Measurements from ENCODE around the gene CTBP2. TPM values are rescaled to one million over a fixed set of nuclear protein-coding genes. Genes with fewer than 3 reads are reported as not detected.

Gene CTBP2
- total RNA-seq, 6 experiments from 2014 or later = 3.2 to 8.2 (median 5.4) TPM

- DNase-seq (peak in 2 of 3 donors; percentile 40 to 44), ATAC-seq (peak in 1 of 4 donors; percentile 19)
- 89% methylated on average over 3 of the region's 11 CpGs for WGBS (ENCODE audit: insufficient coverage, low coverage, low lambda C conversion rate, missing lambda C conversion rate)
- intact Hi-C loops (cut with DNase I) = loop anchor here in 1 of 2 donors (10.0 kb wide), 1 partner anchor 59 kb away; no protein-coding TSS in a partner anchor
- Histone ChIP-seq H3K27ac (no peak overlapping the region), H3K4me3 (no peak overlapping the region), H3K9me3 (no peaks in the 10 kb centered on the region), H3K27me3 (no peaks in the 10 kb centered on the region), H3K36me3 (peaks cover 0 to 11% (median 3%) of the 10 kb centered on the region in 4 donors), H3K4me1 (no peaks in the 10 kb centered on the region)
- TF ChIP-seq POLR2A (IDR thresholded peaks at IDR 0.05) (no peak), CTCF (IDR thresholded peaks at IDR 0.05) (no peak)
Measured at GRCh38 chr10:124995605-124996004, 164.8 kb downstream of the CTBP2 start.

DNA sequence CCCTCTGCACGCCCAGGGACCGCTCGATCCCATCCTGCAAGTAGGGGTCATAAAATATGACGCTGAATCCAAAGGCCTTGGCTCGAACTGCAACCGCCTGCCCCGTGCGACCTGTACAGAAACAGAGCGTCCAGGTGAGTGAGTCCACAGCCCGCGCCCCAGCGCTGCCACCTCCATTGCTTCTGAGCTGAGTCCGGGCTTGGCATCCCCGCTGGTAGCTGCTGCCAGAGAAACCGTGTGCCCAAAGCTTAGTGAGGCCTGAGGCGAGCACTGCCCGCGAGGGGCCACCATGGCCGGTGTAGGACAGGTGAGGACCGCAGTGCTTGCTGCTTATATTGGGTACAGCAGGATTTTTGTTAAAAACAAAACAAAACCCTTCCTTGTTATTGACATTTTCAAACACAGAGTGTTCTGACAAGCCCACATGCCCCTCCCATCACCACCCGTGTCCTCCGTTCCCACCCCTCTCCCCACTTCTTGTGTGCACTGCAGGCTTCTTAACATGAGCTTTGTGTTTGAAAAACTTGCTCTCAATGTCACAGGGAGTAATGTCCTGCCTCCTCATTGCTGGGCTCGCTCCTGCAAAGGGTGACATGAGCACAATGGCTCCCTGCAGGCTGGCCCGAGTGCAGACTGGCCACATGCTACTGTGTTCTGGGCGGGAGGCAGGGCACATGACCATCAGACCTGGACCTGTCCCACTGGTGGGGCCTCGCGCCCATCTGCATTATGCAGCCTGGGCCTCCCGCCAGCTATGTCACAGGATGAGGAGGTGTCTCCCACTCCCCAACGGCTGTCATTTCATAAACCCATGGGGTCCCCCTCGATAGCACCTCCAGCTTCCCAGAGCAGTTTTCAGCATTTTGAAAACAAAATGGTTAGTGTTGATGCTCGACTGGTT, 165.5 kb downstream of the CTBP2 start:
- H3K36me3 ChIP-seq = peaks cover 0 to 13% (median 3%) of the 10 kb centered on the region in 4 donors
- 79% methylated on average over 7 of the region's 31 CpGs for WGBS (ENCODE audit: insufficient coverage, low coverage, low lambda C conversion rate, missing lambda C conversion rate)

GRCh38 chr10:124993736-124994451, 166.5 kb downstream of the CTBP2 start:
- Histone ChIP-seq H3K4me3 (no peak overlapping the region), H3K27me3 (no peaks in the 10 kb centered on the region), H3K36me3 (peaks cover 0 to 15% (median 3%) of the 10 kb centered on the region in 4 donors), H3K9me3 (no peaks in the 10 kb centered on the region), H3K4me1 (no peaks in the 10 kb centered on the region), H3K27ac (no peak overlapping the region)
- WGBS (ENCODE audit: insufficient coverage, low coverage, low lambda C conversion rate, missing lambda C conversion rate) = 76% methylated on average over 8 of the region's 21 CpGs
- TF ChIP-seq CTCF (IDR thresholded peaks at IDR 0.05) (no peak), POLR2A (IDR thresholded peaks at IDR 0.05) (no peak)
- ATAC-seq = no peak
- intact Hi-C loops (cut with DNase I) = loop anchor here in 1 of 2 donors (10.0 kb wide), 1 partner anchor 61 kb away; no protein-coding TSS in a partner anchor
- peak in 2 of 3 donors; percentile 45 to 53 for DNase-seq

More for the DNA sequence above, 165.5 kb downstream of the CTBP2 start:
- no peaks in the 10 kb centered on the region for H3K9me3 ChIP-seq
- ATAC-seq (peak in 1 of 4 donors; percentile 16), DNase-seq (peak in 2 of 3 donors; percentile 47 to 55)
- H3K4me1 ChIP-seq = no peaks in the 10 kb centered on the region
- no peak for TF ChIP-seq POLR2A (IDR thresholded peaks at IDR 0.05)
- TF ChIP-seq CTCF (IDR thresholded peaks at IDR 0.05) = no peak
- intact Hi-C loops (cut with DNase I) = loop anchor here in 1 of 2 donors (10.0 kb wide), 1 partner anchor 60 kb away; no protein-coding TSS in a partner anchor
- no peak overlapping the region for H3K27ac ChIP-seq
- H3K27me3 ChIP-seq = no peaks in the 10 kb centered on the region
- no peak overlapping the region for H3K4me3 ChIP-seq

- H3K9me3 ChIP-seq = no peaks in the 10 kb centered on the region
- whole genome bisulfite sequencing (ENCODE audit: insufficient coverage, low coverage, low lambda C conversion rate, missing lambda C conversion rate) = 79% methylated on average over 3 of the region's 4 CpGs
- H3K36me3 ChIP-seq = peaks cover 0 to 15% (median 3%) of the 10 kb centered on the region in 4 donors
- no peak overlapping the region for H3K27ac ChIP-seq
- intact Hi-C loops (cut with DNase I) = loop anchor here in 1 of 2 donors (10.0 kb wide), 1 partner anchor 61 kb away; no protein-coding TSS in a partner anchor
- no peak overlapping the region for H3K4me3 ChIP-seq
- no peak for ATAC-seq
- peaks cover 0 to 1% (median 0%) of the 10 kb centered on the region in 4 donors for H3K4me1 ChIP-seq
- no peaks in the 10 kb centered on the region for H3K27me3 ChIP-seq
- DNase-seq = no peak
- TF ChIP-seq POLR2A (IDR thresholded peaks at IDR 0.05) = no peak
- TF ChIP-seq CTCF (IDR thresholded peaks at IDR 0.05) = no peak
Measured at GRCh38 chr10:124993345-124993708, 167.0 kb downstream of the CTBP2 start.

Data from right lobe of liver (tissue), 6 donors.